Measurements from ENCODE around the gene PRSS53. TPM values are rescaled to one million over a fixed set of nuclear protein-coding genes. Genes with fewer than 3 reads are reported as not detected.

The PRSS53 gene
- total RNA-seq, 1 donor from 2014 or later = 7.5 TPM

DNA sequence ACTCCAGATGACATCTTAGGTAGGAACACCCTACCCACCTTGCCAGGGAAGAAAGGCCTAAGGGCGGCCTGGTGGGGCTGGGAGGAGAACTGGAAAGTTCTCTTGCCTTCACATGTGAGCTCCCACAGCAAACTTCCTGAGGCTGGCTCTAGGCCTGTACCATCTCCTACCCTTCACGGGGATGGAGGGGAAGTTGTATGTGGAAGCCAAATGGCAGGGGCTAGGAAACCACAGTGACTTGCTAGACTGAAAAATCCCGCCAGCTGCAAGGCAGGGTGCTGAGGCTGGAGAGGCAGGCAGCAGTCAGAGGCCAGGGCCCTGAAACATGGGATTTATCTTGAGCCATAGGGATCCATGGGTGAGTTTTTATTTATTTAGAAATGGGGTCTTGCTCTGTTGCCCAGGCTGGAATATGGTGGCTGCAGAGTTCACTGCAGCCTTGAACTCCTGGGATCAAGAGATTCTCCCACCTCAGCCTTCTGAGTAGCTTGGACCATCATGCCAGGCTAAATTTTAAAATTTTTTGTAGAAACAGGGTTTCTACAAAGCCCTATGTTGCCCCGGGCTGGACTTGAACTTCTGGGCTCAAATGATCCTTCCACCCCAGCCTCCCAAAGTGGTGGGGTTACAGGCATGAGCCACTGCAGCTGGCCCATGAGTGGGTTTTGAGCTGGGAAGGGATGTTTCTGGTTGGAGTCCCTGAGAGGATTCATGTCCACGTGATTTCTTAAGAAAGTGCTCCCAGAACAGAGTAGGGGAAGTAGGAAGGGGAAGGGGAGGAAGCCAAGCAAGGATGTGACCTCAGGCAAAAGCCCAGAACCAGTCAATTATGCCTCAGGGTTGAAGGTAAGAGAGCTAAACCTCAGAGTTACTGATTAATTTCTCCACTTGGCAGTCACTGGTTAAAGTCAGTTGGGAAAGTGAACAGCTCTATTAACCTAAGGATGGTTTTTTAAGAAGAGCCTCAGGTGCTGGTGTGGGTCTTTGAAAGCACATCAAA lies 24.7 kb upstream of the PRSS53 start:
- Histone ChIP-seq H3K4me3 (no peak overlapping the region), H3K4me1 (peaks cover 8 to 10% of the 10 kb centered on the region in 2 donors), H3K9me3 (no peaks in the 10 kb centered on the region), H3K36me3 (peaks cover 27 to 36% of the 10 kb centered on the region in 2 donors), H3K27me3 (no peaks in the 10 kb centered on the region), H3K27ac (peak overlapping the region; percentile 43 to 46)
- TF ChIP-seq, protein P1, sequence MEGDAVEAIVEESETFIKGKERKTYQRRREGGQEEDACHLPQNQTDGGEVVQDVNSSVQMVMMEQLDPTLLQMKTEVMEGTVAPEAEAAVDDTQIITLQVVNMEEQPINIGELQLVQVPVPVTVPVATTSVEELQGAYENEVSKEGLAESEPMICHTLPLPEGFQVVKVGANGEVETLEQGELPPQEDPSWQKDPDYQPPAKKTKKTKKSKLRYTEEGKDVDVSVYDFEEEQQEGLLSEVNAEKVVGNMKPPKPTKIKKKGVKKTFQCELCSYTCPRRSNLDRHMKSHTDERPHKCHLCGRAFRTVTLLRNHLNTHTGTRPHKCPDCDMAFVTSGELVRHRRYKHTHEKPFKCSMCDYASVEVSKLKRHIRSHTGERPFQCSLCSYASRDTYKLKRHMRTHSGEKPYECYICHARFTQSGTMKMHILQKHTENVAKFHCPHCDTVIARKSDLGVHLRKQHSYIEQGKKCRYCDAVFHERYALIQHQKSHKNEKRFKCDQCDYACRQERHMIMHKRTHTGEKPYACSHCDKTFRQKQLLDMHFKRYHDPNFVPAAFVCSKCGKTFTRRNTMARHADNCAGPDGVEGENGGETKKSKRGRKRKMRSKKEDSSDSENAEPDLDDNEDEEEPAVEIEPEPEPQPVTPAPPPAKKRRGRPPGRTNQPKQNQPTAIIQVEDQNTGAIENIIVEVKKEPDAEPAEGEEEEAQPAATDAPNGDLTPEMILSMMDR (IDR thresholded peaks at IDR 0.05) = no peak
- DNase-seq (ENCODE audit: low spot score in 2 of 2) = no peak
- intact Hi-C loops (cut with DNase I) = no loop called here

DNA sequence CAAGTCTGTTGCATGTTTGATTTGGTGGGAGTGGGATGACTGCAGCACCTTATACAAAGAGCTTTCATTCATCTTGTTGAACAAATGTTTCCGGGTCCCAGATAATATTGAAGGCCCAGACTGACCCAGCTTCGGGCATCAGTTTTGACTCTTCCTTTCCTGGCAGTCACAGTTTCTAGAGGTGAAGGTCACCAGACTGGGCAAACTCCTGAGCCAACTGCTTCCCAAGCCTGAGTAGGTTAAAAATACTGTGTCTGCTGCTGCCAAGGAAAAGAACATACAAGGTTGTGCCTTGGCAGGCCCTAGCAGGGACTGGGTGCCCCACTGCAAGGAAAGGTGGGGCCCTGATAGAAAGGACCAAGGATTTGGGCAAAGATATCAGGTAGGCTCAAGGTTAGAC lies 24.0 kb upstream of the PRSS53 start:
- Histone ChIP-seq H3K27me3 (no peaks in the 10 kb centered on the region), H3K27ac (peak overlapping the region; percentile 43 to 46), H3K36me3 (peaks cover 27 to 36% of the 10 kb centered on the region in 2 donors), H3K4me3 (no peak overlapping the region), H3K9me3 (no peaks in the 10 kb centered on the region), H3K4me1 (peaks cover 9 to 11% of the 10 kb centered on the region in 2 donors)
- intact Hi-C loops (cut with DNase I) = no loop called here
- TF ChIP-seq, protein P1 (IDR thresholded peaks at IDR 0.05) = no peak
- DNase-seq (ENCODE audit: low spot score in 2 of 2) = no peak

DNA sequence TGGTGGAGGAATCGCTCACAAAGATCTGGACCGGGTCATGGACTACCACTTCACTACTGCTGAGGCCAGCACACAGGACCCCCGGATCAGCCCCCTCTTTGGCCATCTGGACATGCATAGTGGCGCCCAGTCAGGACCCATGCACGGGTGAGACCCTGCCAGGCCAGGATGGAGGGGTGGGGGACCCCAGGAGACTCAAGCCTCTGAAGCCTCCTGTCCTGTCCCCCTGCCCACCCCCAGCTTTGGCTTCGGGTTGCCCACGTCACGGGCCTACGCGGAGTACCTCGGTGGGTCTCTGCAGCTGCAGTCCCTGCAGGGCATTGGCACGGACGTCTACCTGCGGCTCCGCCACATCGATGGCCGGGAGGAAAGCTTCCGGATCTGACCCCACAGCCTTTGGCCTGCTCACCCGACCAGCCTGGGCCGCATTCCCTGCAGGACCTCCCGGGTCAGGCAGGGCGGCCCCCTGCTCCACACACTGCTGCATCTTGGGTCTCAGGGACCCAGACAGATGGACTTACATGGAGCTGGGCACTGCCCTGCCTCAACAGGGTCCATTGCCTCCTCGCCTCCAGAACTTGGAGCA lies 23.2 kb upstream of the PRSS53 start:
- no peaks in the 10 kb centered on the region for H3K9me3 ChIP-seq
- H3K4me1 ChIP-seq = peaks cover 9 to 11% of the 10 kb centered on the region in 2 donors
- intact Hi-C loops (cut with DNase I) = no loop called here
- DNase-seq (ENCODE audit: low spot score in 2 of 2) = no peak
- peaks cover 27 to 36% of the 10 kb centered on the region in 2 donors for H3K36me3 ChIP-seq
- H3K27me3 ChIP-seq = no peaks in the 10 kb centered on the region
- H3K4me3 ChIP-seq = no peak overlapping the region
- TF ChIP-seq, protein P1 (IDR thresholded peaks at IDR 0.05) = no peak
- H3K27ac ChIP-seq = peak overlapping the region in 1 of 2 donors; percentile 43

DNA sequence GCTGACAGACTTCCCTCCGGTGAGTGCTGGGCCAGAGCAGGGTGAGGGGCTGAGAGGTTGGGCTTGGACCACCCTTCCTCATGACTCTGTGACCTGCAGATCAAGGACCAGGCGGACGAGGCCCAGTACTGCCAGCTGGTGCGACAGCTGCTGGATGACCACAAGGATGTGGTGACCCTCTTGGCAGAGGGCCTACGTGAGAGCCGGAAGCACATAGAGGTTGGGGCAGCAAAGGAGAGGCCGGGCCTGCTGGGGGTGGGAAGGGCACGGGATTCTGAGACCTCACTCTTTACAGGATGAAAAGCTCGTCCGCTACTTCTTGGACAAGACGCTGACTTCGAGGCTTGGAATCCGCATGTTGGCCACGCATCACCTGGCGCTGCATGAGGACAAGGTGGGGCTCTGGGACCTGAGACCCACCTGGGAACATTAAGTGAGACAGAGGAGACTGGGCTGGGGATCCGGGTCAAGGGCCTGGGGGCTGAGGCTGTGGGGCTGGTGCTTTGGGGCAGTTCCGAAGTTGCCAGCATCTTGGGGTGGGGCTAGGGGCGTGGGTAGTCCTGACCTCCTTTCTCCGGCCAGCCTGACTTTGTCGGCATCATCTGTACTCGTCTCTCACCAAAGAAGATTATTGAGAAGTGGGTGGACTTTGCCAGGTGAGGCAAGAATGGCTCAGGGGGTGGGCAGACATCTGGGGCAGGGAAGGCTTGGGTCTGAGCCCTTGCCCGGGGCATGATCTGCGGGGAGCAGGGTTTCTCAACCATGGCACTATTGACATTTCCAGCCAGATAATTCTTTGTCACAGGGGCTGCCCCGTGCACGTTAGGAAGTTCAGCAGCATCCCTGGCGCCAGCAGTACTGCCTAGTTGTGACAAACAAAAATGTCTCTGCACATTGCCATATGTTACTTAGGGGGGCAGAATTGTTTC lies 21.6 kb upstream of the PRSS53 start:
- peaks cover 9 to 17% of the 10 kb centered on the region in 2 donors for H3K4me1 ChIP-seq
- no peak overlapping the region for H3K27ac ChIP-seq

More for the DNA sequence above, 21.6 kb upstream of the PRSS53 start:
- peaks cover 27 to 36% of the 10 kb centered on the region in 2 donors for H3K36me3 ChIP-seq
- intact Hi-C loops (cut with DNase I) = no loop called here
- TF ChIP-seq, protein P1 (IDR thresholded peaks at IDR 0.05) = no peak
- H3K27me3 ChIP-seq = no peaks in the 10 kb centered on the region
- no peak for DNase-seq (ENCODE audit: low spot score in 2 of 2)
- no peaks in the 10 kb centered on the region for H3K9me3 ChIP-seq
- H3K4me3 ChIP-seq = no peak overlapping the region

All from ascending aorta (tissue), 2 donors.